ENCODE results near the gene PPP5C.
A peak's percentile ranks its signal among the peaks of the same experiment; 100 is the strongest.

PPP5C gene

GRCh38 chr19:46339446-46339845 is 7.4 kb upstream of the PPP5C start:
- DNase-seq: no peak

- no peak for DNase-seq
Measured at GRCh38 chr19:46340051-46340659, 6.7 kb upstream of the PPP5C start.

GRCh38 chr19:46341937-46342336 is 5.0 kb upstream of the PPP5C start:
- DNase-seq: no peak

- DNase-seq: no peak
Measured at GRCh38 chr19:46344363-46344762, 2.5 kb upstream of the PPP5C start.

GRCh38 chr19:46345157-46345556 is 1.7 kb upstream of the PPP5C start:
- no peak for DNase-seq

GRCh38 chr19:46347572-46347883 is 641 bp downstream of the PPP5C start:
- no peak for DNase-seq

- DNase-seq: no peak
Measured at GRCh38 chr19:46347985-46348384, 1.1 kb downstream of the PPP5C start.

GRCh38 chr19:46349311-46349993 is 2.6 kb downstream of the PPP5C start:
- DNase-seq: no peak

- DNase-seq: no peak
Measured at GRCh38 chr19:46350029-46350757, 3.3 kb downstream of the PPP5C start.

- DNase-seq: peak; percentile 40 to 45
Measured at GRCh38 chr19:46350758-46351159, 3.9 kb downstream of the PPP5C start.

- DNase-seq: peak in 1 of 2 donors; percentile 10
Measured at GRCh38 chr19:46351241-46352041, 4.6 kb downstream of the PPP5C start.

- no peak for DNase-seq
Measured at GRCh38 chr19:46353730-46354528, 7.0 kb downstream of the PPP5C start.

- no peak for DNase-seq
Measured at GRCh38 chr19:46355234-46356148, 8.6 kb downstream of the PPP5C start.

- no peak for DNase-seq
Measured at GRCh38 chr19:46356149-46357055, 9.5 kb downstream of the PPP5C start.

- DNase-seq: no peak
Measured at GRCh38 chr19:46357846-46358583, 11.1 kb downstream of the PPP5C start.

- no peak for DNase-seq
Measured at GRCh38 chr19:46361915-46362314, 15.0 kb downstream of the PPP5C start.

- DNase-seq: no peak
Measured at GRCh38 chr19:46364359-46364758, 17.5 kb downstream of the PPP5C start.

- DNase-seq: no peak
Measured at GRCh38 chr19:46365561-46365960, 18.7 kb downstream of the PPP5C start.

- DNase-seq: no peak
Measured at GRCh38 chr19:46366620-46367292, 19.9 kb downstream of the PPP5C start.
